PC-9 (cell line): ENCODE data around the gene UBE2G2. TPM values are rescaled to one million over a fixed set of nuclear protein-coding genes. Genes with fewer than 3 reads are reported as not detected.

Experiments
- BruUV-seq: library from RNA; stranded (reverse); fragments of 400-500 nt; replicated peaks from 2 replicates; lab custom pipeline; 2021; lab: Mats Ljungman, UMichigan
- CTCF ChIA-PET: fragments of 300-600 bp; sonication (Branson Sonifier 250); formaldehyde crosslinking; loops from one replicate; lab custom pipeline; 2022; ENCODE audit warnings: antibody characterized with exemption; lab: Charles Lee
- POLR2A ChIA-PET: fragments of 300-600 bp; sonication (Branson Sonifier 250); formaldehyde crosslinking; loops from one replicate; lab custom pipeline; 2022; ENCODE audit warnings: antibody characterized with exemption; ENCODE audit not compliant: unreplicated experiment; lab: Charles Lee
- DNase-seq, 2 experiments: peaks; one replicate each; pipeline versions ENCODE4 v3.0.0 to v3.0.0-alpha.2; 2015 to 2022; ENCODE audit warnings: mixed read lengths in 1 of 2
- H2AFZ ChIP-seq: fragments of 200-600 bp; sonication (generic); 2 replicates; pipeline ENCODE4 v1.8.1; 2017; ENCODE audit warnings: antibody characterized with exemption
- H3F3A ChIP-seq: fragments of 200-600 bp; sonication (generic); 2 replicates; pipeline ENCODE4 v1.8.1; 2017; ENCODE audit warnings: antibody characterized with exemption, mild to moderate bottlenecking, low read depth; ENCODE audit not compliant: insufficient read depth
- H3K27ac ChIP-seq: fragments of 200-600 bp; sonication (generic); 2 replicates; pipeline ENCODE4 v1.6.1; 2016; ENCODE audit warnings: mixed run types
- H3K27me3 ChIP-seq: fragments of 200-600 bp; sonication (generic); 2 replicates; pipeline ENCODE4 v1.6.1; 2016; ENCODE audit warnings: low read depth, mixed run types; ENCODE audit not compliant: insufficient read depth
- H3K36me3 ChIP-seq: fragments of 200-600 bp; sonication (generic); 2 replicates; pipeline ENCODE4 v1.6.1; 2016; ENCODE audit warnings: low read depth, mixed run types
- H3K4me1 ChIP-seq: fragments of 200-600 bp; sonication (generic); replicated peaks from 2 replicates; pipeline ENCODE4 v1.6.1; 2016; ENCODE audit warnings: mixed run types; ENCODE audit not compliant: insufficient read depth
- H3K4me2 ChIP-seq: fragments of 200-600 bp; sonication (generic); 2 replicates; pipeline ENCODE4 v1.6.1; 2017; ENCODE audit warnings: mixed run types
- H3K4me3 ChIP-seq: fragments of 200-600 bp; sonication (generic); 2 replicates; pipeline ENCODE4 v1.6.1; 2016; ENCODE audit warnings: mixed run types
- H3K79me2 ChIP-seq: fragments of 200-600 bp; sonication (generic); 2 replicates; pipeline ENCODE4 v1.6.1; 2017; ENCODE audit warnings: low read depth, mixed run types
- H3K9me2 ChIP-seq: fragments of 200-600 bp; sonication (generic); 2 replicates; pipeline ENCODE4 v1.8.1; 2017; ENCODE audit warnings: mild to moderate bottlenecking; ENCODE audit not compliant: insufficient read depth
- H3K9me3 ChIP-seq: fragments of 200-600 bp; sonication (generic); 2 replicates; pipeline ENCODE4 v1.8.1; 2016; ENCODE audit warnings: low read depth; ENCODE audit not compliant: insufficient read depth
- H4K20me1 ChIP-seq: fragments of 200-600 bp; sonication (generic); 2 replicates; pipeline ENCODE4 v1.8.1; 2017; ENCODE audit not compliant: insufficient read depth
- EZH2 ChIP-seq: fragments of 200-600 bp; sonication (generic); IDR thresholded peaks from 2 replicates; pipeline ENCODE4 v1.8.0; 2017; ENCODE audit warnings: antibody characterized with exemption, low read depth
- intact Hi-C: fragments of 100-400 bp; cut with micrococcal nuclease; formaldehyde crosslinking; loops from one replicate; pipeline ENCODE4 v1.10.0; 2022; ENCODE audit not compliant: unreplicated experiment
- total RNA-seq: library from RNA; stranded (reverse); gene quantifications from 2 replicates; pipeline ENCODE4 v1.2.3, GENCODE V29; 2021
- TF ChIP-seq, protein P1 (sequence below): fragments of 200-600 bp; sonication (generic); conservative IDR thresholded peaks from 2 replicates; pipeline ENCODE4 v1.6.1; 2017; ENCODE audit warnings: mixed run types, antibody characterized with exemption, mild to moderate bottlenecking, moderate library complexity

UBE2G2 gene
- total RNA-seq, 1 experiment from 2014 or later = 51.9 TPM

GRCh38 chr21:44819283-44820243 is 17.9 kb upstream of the UBE2G2 start:
- H3K4me3 ChIP-seq = no peak overlapping the region
- no peaks in the 10 kb centered on the region for H3K36me3 ChIP-seq
- peaks cover 4% of the 10 kb centered on the region; the same call in 1 of the 2 replicates for H3F3A ChIP-seq
- no peaks in the 10 kb centered on the region for H3K9me3 ChIP-seq
- H3K27ac ChIP-seq = no peak overlapping the region
- POLR2A ChIA-PET = no interaction called here
- H3K4me2 ChIP-seq = no peak overlapping the region
- H2AFZ ChIP-seq = no peak overlapping the region
- intact Hi-C loops = loop anchor here (5.0 kb wide), 1 partner anchor 53 kb away; the partner anchor contains the start of gene PTTG1IP
- CTCF ChIA-PET = no interaction called here
- H3K79me2 ChIP-seq = peaks cover 18% of the 10 kb centered on the region
- no peaks in the 10 kb centered on the region; the same call in 1 of the 2 replicates for H3K4me1 ChIP-seq
- no peak for DNase-seq
- H4K20me1 ChIP-seq = peaks cover 14% of the 10 kb centered on the region; the same call in 1 of the 2 replicates
- no TSS peak for BruUV-seq
- no peaks in the 10 kb centered on the region for H3K27me3 ChIP-seq
- H3K9me2 ChIP-seq = no peaks in the 10 kb centered on the region
- TF ChIP-seq EZH2 = no peak
- TF ChIP-seq, protein P1, sequence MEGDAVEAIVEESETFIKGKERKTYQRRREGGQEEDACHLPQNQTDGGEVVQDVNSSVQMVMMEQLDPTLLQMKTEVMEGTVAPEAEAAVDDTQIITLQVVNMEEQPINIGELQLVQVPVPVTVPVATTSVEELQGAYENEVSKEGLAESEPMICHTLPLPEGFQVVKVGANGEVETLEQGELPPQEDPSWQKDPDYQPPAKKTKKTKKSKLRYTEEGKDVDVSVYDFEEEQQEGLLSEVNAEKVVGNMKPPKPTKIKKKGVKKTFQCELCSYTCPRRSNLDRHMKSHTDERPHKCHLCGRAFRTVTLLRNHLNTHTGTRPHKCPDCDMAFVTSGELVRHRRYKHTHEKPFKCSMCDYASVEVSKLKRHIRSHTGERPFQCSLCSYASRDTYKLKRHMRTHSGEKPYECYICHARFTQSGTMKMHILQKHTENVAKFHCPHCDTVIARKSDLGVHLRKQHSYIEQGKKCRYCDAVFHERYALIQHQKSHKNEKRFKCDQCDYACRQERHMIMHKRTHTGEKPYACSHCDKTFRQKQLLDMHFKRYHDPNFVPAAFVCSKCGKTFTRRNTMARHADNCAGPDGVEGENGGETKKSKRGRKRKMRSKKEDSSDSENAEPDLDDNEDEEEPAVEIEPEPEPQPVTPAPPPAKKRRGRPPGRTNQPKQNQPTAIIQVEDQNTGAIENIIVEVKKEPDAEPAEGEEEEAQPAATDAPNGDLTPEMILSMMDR = no peak

DNA sequence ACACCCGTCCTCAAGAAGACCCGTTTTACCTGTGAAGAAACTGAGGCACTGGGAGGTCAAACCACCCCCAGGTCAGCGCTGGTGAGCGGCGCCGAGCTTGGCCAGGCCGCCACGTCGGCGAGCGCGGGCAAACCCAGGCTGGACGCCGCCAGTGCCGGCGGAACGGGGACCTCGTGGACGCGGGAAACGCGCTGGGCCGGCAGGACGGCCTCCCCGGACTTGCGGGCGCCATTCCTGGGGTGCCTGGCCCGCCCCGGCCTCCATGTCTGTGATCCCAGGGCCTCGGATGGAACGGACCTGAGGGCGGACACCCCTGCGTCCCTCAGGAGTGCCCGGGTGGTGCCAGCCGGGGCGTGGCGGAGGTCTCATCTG is 17.0 kb upstream of the UBE2G2 start:
- H3K27ac ChIP-seq = no peak overlapping the region
- no peaks in the 10 kb centered on the region for H3K9me2 ChIP-seq
- H3K4me1 ChIP-seq = no peaks in the 10 kb centered on the region; the same call in 1 of the 2 replicates
- no peaks in the 10 kb centered on the region for H3K9me3 ChIP-seq
- peak overlapping the region; percentile 74 for H3K4me2 ChIP-seq
- H3K4me3 ChIP-seq = peak overlapping the region; percentile 65; the same call in 1 of the 2 replicates
- H3K27me3 ChIP-seq = no peaks in the 10 kb centered on the region
- peaks cover 18% of the 10 kb centered on the region for H3K79me2 ChIP-seq
- no peaks in the 10 kb centered on the region for H3K36me3 ChIP-seq
- ChIA-PET CTCF (no interaction called here), POLR2A (no interaction called here)
- peaks cover 4% of the 10 kb centered on the region; the same call in 1 of the 2 replicates for H3F3A ChIP-seq
- TF ChIP-seq, protein P1 = no peak
- no peak for TF ChIP-seq EZH2
- intact Hi-C loops = loop anchor here (5.0 kb wide), 1 partner anchor 54 kb away; the partner anchor contains the start of gene PTTG1IP
- no peak for DNase-seq
- BruUV-seq = TSS peak; percentile 60
- H2AFZ ChIP-seq = peak overlapping the region; percentile 79; the same call in 1 of the 2 replicates
- H4K20me1 ChIP-seq = peaks cover 18% of the 10 kb centered on the region; the same call in 1 of the 2 replicates

- no peak for TF ChIP-seq EZH2
- TF ChIP-seq, protein P1 = no peak
- peak within 1 kb of the TSS; percentile 79; the same call in 1 of the 2 replicates for H2AFZ ChIP-seq
- no peaks in the 10 kb centered on the region for H3K9me3 ChIP-seq
- H3K27ac ChIP-seq = no peak within 1 kb of the TSS
- peaks cover 18% of the 10 kb centered on the region for H3K79me2 ChIP-seq
- ChIA-PET CTCF (no interaction called here), POLR2A (no interaction called here)
- peaks cover 19% of the 10 kb centered on the region; the same call in 1 of the 2 replicates for H4K20me1 ChIP-seq
- H3K36me3 ChIP-seq = no peaks in the 10 kb centered on the region
- peaks cover 4% of the 10 kb centered on the region; the same call in 1 of the 2 replicates for H3F3A ChIP-seq
- peak within 1 kb of the TSS; percentile 65 for H3K4me3 ChIP-seq
- no TSS peak for BruUV-seq
- peak within 1 kb of the TSS; percentile 79 for H3K4me2 ChIP-seq
- H3K27me3 ChIP-seq = no peaks in the 10 kb centered on the region
- peak in 1 of 2 experiments; percentile 81 for DNase-seq
- no peaks in the 10 kb centered on the region; the same call in 1 of the 2 replicates for H3K4me1 ChIP-seq
- no peaks in the 10 kb centered on the region for H3K9me2 ChIP-seq
- intact Hi-C loops = loop anchor here (5.0 kb wide), 1 partner anchor 54 kb away; the partner anchor contains the start of gene PTTG1IP
Observed at GRCh38 chr21:44817914-44818639, 16.5 kb upstream of the UBE2G2 start, which contains the start of gene SUMO3. SUMO3 (minus strand) TSS chr21:44818062; CDS start chr21:44817968, 94 bp downstream.
